Inflammatory macrophage treated with lipopolysaccharide for 1 hour (primary cell): Measurements from ENCODE around the gene DYTN.

Source experiments
- DNase-seq, 2 donors: peaks; one replicate each; pipeline ENCODE4 v3.0.0-alpha.2; 2020 to 2022

DYTN gene

DNA sequence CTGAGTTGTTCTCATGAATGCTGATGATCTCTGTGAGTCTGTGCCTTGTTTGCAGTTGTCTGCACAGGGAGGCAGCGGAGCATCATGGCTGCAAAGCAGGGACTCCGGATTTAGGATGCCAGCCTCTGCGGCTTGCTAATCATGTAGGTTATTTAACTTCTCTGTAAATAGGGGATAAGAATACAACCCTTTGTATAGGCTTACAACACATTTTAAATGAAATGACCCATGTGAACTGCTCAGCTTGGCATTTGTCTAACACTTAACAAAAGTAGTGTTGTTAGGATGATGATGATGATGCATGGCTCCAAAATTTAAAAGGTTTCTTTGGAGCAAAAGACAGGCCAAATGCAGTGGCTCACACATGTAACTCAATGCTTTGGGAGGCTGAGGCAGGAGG, 19.4 kb downstream of the DYTN start:
- DNase-seq, result no peak

GRCh38 chr2:206696910-206697309, 21.3 kb downstream of the DYTN start:
- DNase-seq, result no peak

DNA sequence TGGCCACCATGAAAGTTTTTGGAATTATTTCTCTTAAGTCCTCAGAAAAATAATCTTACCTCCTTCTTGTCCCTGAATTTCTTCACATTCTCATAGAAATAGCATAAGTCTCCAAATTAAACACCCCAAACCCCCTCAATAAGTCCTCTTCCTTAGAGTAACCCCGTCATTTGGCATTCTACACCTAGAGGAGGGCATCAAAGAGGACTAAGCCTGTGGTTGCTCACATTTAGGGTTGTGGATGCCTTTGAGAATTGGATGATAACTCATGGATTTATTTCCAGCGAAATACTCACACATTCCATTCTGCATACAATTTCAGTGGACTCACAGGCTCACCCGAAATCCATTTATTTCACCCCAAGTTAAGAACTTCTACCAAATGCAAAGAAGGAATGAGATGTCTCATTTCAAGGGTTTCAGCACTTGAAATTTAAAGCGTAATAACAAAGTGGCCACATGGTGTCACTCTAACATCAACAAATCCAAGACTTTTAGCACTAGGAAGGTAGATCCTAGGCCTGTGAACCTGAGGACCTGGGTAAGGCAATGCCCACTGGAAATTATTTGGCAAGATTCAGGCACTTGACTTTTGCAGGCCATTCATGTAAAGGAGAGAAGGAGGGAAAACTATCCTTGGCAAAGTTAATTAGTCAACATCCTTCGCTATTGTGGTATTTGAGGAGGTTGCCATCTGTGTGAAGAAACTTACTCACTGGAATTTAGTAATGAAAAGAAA, 24.6 kb downstream of the DYTN start:
- DNase-seq, result peak; percentile 39 to 81

DNA sequence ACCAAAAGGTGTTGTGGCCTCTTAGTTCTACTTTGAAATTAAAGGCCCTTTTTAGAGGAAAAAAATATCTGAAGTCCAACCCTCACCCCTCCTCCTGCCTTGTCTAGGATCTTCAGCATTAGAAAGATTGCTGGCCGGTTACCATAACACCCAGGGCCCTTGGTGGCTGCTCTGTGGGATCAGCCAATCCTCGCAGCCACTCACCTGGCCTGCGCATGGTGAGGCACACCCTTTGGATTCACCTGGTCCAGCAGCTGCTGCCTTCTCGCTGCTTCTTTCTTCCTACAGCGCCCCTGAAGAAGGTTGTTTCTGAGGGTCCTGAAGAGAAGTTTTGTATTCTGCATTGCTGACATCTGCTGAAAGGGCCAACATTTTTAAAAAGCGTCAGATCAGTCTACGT, 25.2 kb downstream of the DYTN start:
- no peak for DNase-seq

DNA sequence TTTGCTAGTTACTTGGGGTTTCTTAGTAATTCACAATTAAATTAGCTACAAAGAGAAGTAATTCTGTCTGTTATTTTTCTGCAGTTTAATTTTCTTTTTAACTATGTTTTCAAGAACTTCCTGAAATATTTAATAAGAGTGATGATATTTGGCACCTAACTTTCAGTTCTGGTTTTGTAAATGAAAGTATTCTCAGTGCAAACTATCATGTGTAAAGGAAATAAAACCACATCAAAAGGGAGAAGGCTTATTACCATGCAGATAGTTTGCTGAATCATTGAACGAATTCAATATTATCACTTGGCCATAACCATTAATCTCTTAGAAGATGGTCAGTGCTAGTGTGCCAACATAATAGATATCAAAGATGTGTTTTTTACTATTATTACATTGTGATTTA, 29.2 kb downstream of the DYTN start:
- DNase-seq, result no peak

DNA sequence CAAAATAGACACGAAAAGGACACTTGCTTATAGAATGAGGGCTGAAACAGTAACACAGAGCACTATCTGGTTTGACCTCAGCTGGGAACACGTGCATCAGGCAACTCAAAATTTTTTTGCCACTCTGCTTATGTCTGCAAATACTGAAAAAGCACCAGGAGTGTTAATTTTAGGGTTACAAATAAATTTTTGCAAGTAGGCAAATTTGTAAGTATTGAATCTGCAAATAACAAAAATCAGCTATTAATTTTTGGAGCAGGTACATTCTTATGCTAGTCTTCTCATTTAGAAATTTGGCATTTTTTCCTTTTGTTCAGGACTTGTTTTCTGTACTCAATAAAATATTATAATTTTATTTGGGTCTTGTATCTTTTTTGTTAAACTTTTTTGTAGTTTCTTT, 29.7 kb downstream of the DYTN start:
- no peak for DNase-seq

DNA sequence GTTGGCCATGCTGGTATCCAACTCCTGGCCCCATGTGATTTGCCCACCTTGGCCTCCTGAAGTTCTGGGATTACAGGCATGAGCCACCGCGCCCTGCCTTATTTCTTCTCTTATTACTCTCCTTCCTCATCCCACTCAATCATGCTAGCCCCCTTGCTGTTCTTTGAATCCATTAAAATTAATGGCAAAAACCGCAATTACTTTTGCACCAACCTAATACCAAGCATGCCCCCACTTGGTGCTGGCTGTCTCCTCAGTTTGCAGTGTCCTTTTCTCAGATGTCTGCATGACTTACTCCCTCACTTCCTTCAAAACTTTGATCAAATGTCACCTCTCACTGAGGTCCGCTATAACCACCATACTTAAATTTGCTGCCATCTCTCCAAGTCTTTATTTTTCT, 34.6 kb downstream of the DYTN start:
- DNase-seq, result no peak

GRCh38 chr2:206670531-206671319, 47.5 kb downstream of the DYTN start:
- no peak for DNase-seq

- no peak for DNase-seq
Measured at GRCh38 chr2:206665251-206665650, 52.9 kb downstream of the DYTN start.

DNA sequence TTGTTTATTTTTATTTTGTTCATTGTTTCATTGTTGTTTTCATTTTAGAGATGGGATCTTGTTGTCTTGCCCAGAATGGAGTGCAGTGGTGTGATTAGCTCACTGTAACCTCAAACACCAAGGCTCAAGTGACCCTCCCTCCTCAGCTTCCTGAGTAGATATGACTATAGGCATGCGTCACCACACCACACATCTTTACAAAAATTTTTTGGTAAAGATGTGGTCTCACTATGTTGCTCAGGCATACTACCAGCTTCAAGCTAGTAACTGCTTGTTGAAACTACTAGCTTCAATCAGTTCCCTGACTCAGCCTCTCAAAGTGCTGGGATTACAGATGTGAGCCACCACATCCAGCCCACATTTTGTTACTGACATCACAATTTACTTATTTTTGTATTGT, 61.1 kb downstream of the DYTN start:
- DNase-seq, result no peak

- no peak for DNase-seq
Measured at GRCh38 chr2:206647985-206648384, 70.2 kb downstream of the DYTN start.

GRCh38 chr2:206642075-206643025, 75.8 kb downstream of the DYTN start, which contains the start of gene FAM237A:
Gene FAM237A, plus strand, starts transcription at chr2:206642487. Its CDS starts 1,750 bp downstream, at chr2:206644237.
- peak; percentile 7 to 40 for DNase-seq

- DNase-seq, result no peak
Measured at GRCh38 chr2:206641226-206641625, 77.0 kb downstream of the DYTN start.

DNA sequence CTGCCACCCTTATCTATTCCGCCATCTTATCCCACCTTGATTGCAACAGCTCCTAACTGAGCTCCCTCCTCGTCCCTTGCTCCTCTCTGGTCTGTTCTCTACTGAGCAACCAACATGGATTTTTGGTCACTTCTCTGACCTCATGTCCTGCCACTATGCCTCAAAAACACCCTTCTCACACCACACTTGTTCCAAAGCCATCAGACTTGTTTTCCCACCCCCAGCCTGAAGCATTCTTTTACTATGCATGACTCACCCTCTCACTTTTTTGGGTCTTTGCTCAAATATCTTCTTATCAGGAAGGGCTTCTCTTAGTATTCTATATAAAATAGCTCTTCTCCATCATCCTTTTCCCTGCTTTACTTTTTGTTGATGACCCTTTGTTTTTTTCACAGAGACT, 78.6 kb downstream of the DYTN start:
- DNase-seq, result no peak

DNA sequence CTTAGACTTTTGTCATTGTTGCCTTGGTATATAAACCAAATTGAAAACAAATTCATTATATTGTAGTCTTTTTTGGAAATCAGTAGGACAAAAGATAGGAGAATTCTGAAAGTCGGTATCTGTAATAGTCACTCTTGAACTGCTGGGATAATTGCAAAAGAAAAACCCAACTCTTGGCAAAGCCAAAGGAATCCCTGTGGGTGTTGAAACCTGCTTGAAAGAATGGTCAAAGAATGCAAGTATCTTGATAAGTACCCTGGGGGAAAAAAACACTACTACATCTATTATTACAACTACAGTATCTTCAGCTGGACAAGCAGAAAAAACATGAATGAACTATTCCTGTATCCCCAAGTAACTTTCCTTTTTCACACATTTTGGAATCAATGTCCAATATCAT, 83.2 kb downstream of the DYTN start:
- DNase-seq, result no peak

DNA sequence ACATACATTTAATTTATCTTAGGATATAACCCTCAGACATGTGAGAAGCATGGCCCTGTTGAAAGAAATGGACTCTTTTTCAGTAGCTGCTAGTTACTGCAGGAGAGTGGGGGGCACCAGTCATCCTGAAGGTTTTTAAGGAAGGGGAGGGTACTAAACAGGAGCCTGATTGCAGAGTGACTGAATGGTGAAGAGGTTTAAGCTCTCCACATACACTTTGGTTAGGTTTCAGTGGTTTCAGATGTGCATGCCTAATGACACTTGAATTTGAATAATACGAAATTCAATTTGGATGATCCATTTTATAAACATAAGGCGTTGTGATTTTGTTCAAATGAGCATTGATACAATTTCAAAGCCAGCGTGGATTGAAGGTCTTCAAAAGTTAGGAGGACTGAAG, 86.9 kb downstream of the DYTN start:
- DNase-seq, result no peak

DNA sequence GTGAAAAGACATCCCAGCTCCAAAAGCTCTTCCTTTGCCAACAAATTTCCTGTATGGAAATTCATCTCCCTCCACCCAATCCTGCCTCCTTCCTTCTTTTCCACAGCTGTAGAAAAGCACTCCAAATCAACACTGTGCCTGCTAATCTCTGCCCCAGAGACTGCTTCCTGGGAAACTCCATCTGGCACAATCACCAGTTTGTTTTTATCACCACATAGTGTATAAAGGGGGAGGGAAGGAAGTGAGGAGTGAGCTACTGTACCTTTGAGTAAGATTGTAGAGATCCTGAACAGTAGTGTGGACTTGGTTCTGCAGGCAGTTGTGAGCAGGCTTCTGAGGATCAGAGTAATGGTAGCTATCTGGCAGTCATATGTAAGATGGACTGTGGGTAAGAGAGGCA, 90.6 kb downstream of the DYTN start:
- no peak for DNase-seq

DNA sequence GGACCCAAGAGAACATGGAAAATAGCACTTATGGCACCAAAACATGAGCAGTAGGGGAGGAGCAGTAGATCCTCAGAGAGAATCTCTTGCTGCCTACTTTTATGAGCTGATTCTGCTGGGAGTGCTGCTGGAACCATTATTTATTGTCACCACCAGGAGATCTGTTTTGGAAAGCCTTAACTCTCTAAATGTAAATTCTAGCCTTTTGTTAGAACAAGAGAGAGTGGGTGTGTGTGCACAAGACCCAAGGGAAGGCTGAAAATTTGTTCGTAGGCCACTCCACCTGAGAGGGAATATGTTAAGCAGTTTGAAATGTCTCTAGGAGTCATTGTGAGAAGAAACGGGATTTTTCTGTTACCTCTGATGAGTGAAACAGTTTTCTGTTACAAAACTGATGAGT, 92.1 kb downstream of the DYTN start:
- no peak for DNase-seq

DNA sequence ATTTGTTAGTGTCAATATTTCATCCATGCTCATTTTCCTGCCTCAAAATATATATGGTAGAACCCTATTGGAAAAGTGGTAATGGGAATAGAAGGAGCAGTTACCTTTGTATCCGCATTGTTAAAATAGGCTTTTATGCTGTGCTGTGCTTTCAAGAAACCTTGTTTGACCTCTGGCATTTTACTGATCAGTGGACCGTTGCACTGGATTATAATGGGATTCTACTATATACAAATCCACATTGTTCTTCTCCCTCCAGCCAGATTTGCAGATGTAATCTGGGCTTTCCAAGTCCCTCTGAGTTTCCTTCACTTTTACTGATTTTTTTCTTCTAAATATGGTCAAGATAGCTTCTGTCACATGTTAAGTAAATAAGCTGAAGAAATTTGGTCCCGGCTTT, 99.2 kb downstream of the DYTN start:
- no peak for DNase-seq

GRCh38 chr2:206616151-206616550, 102.0 kb downstream of the DYTN start:
- no peak for DNase-seq

DNA sequence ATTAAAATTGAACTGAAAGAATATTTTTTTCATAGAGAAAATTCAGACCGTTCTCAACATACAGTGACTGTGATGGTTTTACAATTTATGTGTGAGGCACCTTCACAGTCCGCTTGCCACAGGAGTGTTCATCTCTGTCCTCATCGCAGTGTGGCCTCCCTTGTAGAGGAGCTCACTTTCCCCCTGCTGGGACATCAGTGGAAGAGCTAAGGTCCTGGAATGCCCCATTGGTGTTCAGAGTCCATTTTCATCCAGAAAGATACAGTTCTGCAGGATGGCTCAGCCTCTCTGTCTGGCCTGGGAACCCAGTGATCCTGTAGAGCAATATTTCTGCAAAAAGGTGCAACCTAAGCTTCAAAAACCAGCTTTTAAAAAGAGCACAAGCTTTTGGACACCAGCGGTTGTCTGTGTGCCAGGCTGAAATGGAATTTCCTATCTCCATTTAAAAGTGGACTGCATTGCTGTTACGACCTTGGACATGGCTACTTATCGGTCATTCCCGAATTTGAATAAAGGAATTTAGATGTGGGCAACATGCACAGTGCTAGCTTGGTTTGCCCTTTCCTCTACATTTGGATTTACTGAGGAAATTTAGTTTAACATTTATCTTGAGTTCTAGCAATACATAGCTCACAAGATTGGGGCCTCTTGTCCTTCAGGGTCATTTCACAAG, 102.6 kb downstream of the DYTN start:
- DNase-seq, result no peak

- DNase-seq, result no peak
Measured at GRCh38 chr2:206614811-206615210, 103.4 kb downstream of the DYTN start.

GRCh38 chr2:206611736-206612135, 106.5 kb downstream of the DYTN start:
- DNase-seq, result no peak
